Caki2 (cell line): ENCODE data around the gene SRBD1. TPM values are rescaled to one million over a fixed set of nuclear protein-coding genes. Genes with fewer than 3 reads are reported as not detected.
A peak's percentile ranks its signal among the peaks of the same experiment; 100 is the strongest.

ENCODE experiments used
- DNase-seq: peaks from one replicate; pipeline ENCODE4 v3.0.0-alpha.2; 2015; ENCODE audit warnings: low read depth
- in situ Hi-C: cut with HindIII; loops from 2 replicates; pipeline ENCODE4 v1.10.0; 2016; ENCODE audit warnings: low sequenced_read_pairs, low pct_unique_long_range_greater_than_20kb, mixed read lengths
- total RNA-seq: library from RNA; depleted of rRNA; stranded (reverse); fragments of >200 nt; shearing (Covaris generic); gene quantifications from 2 replicates; pipeline ENCODE4 v1.2.3, GENCODE V29; 2014; ENCODE audit warnings: low replicate concordance

The SRBD1 gene
- total RNA-seq, 1 experiment from 2014 or later: 4.7 TPM

GRCh38 chr2:45610281-45611019, 617 bp downstream of the SRBD1 start:
- peak; percentile 76 for DNase-seq
- in situ Hi-C loops: no loop called here

DNA sequence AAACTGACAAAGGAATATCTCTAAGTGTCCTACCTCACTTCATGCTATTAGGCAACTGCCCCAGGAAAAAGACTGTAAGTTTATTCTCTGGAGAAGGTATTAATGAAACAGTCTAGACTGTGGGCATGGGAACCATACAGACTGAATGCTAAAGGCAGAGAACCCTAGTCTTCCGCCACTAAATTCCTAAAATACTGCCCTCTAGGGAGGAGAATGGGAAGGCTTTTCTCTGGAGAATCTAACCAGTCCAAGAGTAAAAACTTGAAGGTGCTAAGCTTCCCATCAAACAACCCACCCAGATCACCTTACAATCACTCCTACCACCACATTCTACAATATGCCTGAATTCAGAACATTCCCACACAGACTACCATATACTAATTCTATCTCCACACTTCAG, 3.4 kb downstream of the SRBD1 start:
- in situ Hi-C loops: no loop called here
- DNase-seq: peak; percentile 12

DNA sequence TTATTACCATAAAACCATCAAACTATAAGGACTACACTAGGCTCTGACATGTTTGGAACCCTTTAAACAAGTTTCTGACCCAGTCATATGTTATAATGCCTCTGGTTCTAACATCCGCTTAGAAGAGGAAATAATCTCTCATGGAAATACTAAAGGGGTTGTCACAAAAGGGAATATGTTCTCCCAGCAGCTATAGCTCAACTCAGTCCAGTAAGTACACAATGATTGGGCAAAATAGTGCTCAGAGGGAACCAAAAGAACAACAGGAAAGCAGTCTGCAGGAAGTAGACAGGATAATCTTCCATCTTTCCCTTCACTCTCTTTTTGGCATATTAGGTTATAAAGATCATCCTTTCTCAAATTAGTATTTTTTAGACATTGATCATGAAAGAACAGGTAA, 4.3 kb downstream of the SRBD1 start:
- no peak for DNase-seq
- in situ Hi-C loops: no loop called here

DNA sequence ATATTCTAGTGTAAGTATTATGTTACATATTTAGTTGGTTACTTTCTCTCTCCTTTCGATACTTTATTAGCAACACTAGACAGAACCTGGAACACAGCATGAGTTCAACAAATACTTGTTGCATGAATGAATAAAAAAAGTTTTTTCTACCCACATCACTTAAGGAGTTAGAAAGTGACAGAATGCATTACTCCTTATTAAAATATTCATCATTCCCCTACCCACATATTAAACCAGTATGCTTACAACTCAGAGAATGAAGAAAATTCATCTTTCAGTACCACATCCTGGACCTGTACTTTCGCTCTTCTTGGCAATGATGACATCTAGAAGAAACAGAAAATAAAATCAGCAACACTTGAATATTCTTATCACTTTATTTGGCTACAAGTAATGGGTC, 6.0 kb downstream of the SRBD1 start:
- in situ Hi-C loops: no loop called here

GRCh38 chr2:45602624-45603023, 8.4 kb downstream of the SRBD1 start:
- DNase-seq: no peak
- in situ Hi-C loops: no loop called here

More for the DNA sequence above, 6.0 kb downstream of the SRBD1 start:
- no peak for DNase-seq

- in situ Hi-C loops: no loop called here
- DNase-seq: no peak
Observed at GRCh38 chr2:45598545-45598944, 12.5 kb downstream of the SRBD1 start.

DNA sequence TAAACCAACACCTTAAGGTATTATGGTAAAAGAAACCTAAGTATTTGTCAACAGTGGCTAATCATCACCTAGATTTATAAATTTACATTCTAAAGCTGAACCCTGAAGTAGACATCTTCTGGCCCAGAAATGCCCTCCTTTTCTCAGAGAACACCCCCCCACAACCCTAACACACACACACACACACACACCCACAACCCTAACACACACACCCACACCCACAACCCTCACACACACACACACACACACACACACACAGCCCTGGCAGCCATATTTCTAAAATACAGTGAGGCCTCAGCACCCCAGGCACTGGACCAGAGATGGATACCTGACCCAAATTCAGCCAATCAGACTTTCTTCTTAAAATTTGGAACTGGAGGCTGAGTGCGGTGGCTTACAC, 14.3 kb downstream of the SRBD1 start:
- in situ Hi-C loops: no loop called here
- DNase-seq: no peak

- DNase-seq: no peak
- in situ Hi-C loops: no loop called here
Observed at GRCh38 chr2:45595721-45596435, 15.2 kb downstream of the SRBD1 start.

- in situ Hi-C loops: no loop called here
Observed at GRCh38 chr2:45591073-45591472, 20.0 kb downstream of the SRBD1 start.

DNA sequence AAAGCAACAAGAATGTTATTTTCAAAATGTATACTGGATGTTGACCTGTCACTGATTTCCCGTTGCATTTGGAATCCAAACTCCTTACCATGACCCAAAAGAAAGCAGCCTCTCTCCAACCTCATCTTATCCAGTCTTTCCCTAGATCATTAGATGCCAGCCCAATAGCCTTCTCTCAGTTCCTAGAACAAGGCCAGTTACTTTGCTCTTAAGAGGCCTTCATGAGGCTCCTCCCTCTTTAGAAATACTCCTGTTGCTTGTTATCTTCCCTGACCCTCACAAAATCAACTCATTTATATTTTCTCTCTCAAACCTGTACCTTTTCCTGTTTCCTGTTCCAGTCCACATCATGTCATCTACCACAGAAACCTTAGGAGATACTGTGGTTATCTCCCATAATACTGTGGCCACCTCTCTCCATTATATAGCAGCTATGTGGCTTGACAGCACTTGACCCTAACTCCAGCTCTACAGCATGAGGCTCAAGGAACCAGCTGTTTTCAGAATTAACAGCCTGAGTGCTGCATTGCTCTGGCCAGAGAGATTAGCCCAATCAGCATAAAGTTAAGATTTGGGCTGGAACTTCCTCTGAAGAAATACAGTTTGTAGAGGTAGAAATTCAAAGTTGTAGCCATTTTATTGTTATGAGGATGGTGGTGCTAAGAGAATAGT, 22.8 kb downstream of the SRBD1 start:
- DNase-seq: no peak
- in situ Hi-C loops: no loop called here

More at GRCh38 chr2:45591073-45591472, 20.0 kb downstream of the SRBD1 start:
- no peak for DNase-seq

GRCh38 chr2:45586600-45586999, 24.5 kb downstream of the SRBD1 start:
- DNase-seq: no peak
- in situ Hi-C loops: no loop called here

DNA sequence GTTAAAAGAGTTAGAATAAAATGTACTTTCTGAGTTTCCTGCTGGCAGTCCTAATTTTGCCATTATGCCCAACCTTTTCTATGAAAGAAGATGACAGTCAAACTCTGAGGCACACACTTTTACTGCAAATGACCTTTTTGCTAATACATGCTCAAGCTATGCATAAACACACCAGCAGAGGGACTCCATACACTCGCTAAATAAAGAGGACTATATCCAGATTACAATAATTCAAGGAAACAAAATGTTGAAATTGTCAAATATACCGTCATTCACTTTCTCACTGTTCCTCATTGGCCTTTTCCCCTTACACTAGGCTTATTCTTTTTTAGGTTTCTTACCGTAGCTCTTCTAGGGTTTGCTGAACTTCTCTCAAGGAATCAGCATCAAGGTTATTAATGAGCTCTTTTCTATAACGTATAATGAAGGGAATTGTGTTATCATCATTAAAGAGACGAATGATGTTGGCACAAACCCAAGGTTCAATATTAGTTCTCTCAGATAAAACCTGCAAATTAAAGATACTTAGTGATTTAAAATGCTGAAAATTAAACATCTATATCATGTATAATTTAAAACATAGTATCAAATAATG, 25.7 kb downstream of the SRBD1 start:
- DNase-seq: peak; percentile 48
- in situ Hi-C loops: no loop called here

DNA sequence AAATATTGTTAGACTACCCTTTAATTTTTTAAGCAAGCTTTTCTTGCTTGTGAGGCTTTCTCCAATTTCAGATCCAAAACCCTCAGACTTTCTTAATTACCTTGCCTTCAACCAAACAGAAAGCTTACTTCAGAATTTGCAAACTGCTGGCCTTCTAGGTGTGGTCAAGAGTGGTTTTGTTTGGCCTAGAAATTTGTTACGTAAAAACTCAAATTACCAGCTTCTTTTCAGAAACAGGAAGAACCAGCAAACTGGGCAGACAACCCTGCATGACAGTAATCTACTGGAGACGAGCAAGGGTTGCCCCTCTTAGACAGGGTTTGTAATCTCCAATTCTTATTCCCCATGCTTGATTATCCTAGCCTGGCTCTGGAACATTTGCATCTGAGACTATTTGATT, 27.1 kb downstream of the SRBD1 start:
- DNase-seq: no peak
- in situ Hi-C loops: no loop called here

GRCh38 chr2:45582522-45582921, 28.5 kb downstream of the SRBD1 start:
- in situ Hi-C loops: no loop called here
- no peak for DNase-seq

- in situ Hi-C loops: no loop called here
- DNase-seq: no peak
Observed at GRCh38 chr2:45578056-45578843, 32.8 kb downstream of the SRBD1 start.

DNA sequence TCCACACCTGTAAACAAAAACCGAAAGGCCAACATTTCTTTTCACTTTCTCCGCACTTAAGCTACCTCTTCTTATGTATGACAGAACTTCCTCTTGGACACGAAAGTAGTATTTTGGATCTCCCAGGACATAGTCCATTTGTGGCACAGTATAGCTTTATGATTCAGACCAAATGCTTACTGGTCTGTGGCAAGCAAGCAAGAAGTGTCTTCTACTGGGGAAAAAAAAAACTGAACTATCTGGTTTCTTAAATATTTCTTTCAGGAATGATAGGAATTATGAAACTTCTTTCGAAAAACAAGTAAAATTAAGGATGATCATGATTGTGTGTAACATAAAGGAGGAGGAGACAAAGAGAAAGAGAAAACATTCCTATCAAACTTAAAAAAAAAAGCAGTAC, 33.6 kb downstream of the SRBD1 start:
- no peak for DNase-seq
- in situ Hi-C loops: no loop called here

- in situ Hi-C loops: no loop called here
- DNase-seq: no peak
Observed at GRCh38 chr2:45575881-45576280, 35.2 kb downstream of the SRBD1 start.

DNA sequence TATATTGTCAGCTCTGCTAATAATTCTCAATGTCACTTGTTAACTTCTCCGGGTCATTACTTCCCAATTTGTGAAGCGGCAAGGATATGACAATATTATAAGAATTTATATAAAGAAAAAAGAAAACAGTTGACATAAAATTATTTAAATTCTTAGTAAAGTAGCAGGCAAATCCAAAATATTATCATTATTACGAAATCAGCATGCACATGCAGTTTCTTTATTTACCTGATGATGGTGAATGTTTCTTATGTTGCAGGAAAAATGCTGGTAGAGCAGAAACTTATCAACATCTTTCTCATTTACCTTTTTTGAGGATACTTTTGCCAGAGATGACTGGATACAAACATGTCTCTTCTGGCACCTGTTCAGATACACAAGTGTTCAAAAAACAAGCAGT, 38.1 kb downstream of the SRBD1 start:
- in situ Hi-C loops: no loop called here
- DNase-seq: no peak
